Myocyte (in vitro differentiated cells): ENCODE measurements around the gene NPIPB2. TPM values are rescaled to one million over a fixed set of nuclear protein-coding genes. Genes with fewer than 3 reads are reported as not detected.
A peak's percentile ranks its signal among the peaks of the same experiment; 100 is the strongest.

Source experiments
- DNase-seq: peaks from one replicate; pipeline ENCODE4 v3.0.0-alpha.2; 2012; ENCODE audit warnings: low read depth
- total RNA-seq: library from RNA; depleted of rRNA; stranded (reverse); fragments of >200 nt; gene quantifications from 2 replicates; pipeline ENCODE4 v1.2.3, GENCODE V29; 2014

NPIPB2 gene
- total RNA-seq, 1 donor from 2014 or later = 1.1 TPM

GRCh38 chr16:11903906-11904305 lies 37.9 kb downstream of the NPIPB2 start:
- no peak for DNase-seq

GRCh38 chr16:11901091-11901490 lies 40.8 kb downstream of the NPIPB2 start:
- no peak for DNase-seq

- DNase-seq = peak; percentile 23
Observed at GRCh38 chr16:11896486-11897176, 45.2 kb downstream of the NPIPB2 start.

GRCh38 chr16:11893571-11893970 lies 48.3 kb downstream of the NPIPB2 start:
- no peak for DNase-seq

GRCh38 chr16:11892761-11893160 lies 49.1 kb downstream of the NPIPB2 start:
- DNase-seq = no peak

- DNase-seq = no peak
Observed at GRCh38 chr16:11890231-11890965, 51.4 kb downstream of the NPIPB2 start.

- no peak for DNase-seq
Observed at GRCh38 chr16:11886881-11887280, 55.0 kb downstream of the NPIPB2 start.

- DNase-seq = no peak
Observed at GRCh38 chr16:11884035-11884434, 57.8 kb downstream of the NPIPB2 start.

GRCh38 chr16:11880007-11880406 lies 61.8 kb downstream of the NPIPB2 start:
- no peak for DNase-seq

- DNase-seq = no peak
Observed at GRCh38 chr16:11877374-11877773, 64.5 kb downstream of the NPIPB2 start.

Other genes starting within 250 kb of the NPIPB2 start
- gene TXNDC11, start 199.2 kb downstream of the NPIPB2 start, total RNA-seq = 24.5 and 33.8 TPM in 2 replicates
- 28.2 and 48.2 TPM in 2 replicates for gene ZC3H7A, start 144.8 kb downstream of the NPIPB2 start, total RNA-seq
- gene RSL1D1, start 90.5 kb downstream of the NPIPB2 start, total RNA-seq = 260 TPM in 2 replicates
- 104 and 111 TPM in 2 replicates for gene GSPT1, start 26.1 kb downstream of the NPIPB2 start, total RNA-seq
- not detected in 2 replicates for gene TNFRSF17, start 23.2 kb upstream of the NPIPB2 start, total RNA-seq
- 13.6 and 14.1 TPM in 2 replicates for gene SNX29, start 34.7 kb upstream of the NPIPB2 start, total RNA-seq